NT2/D1 (cell line): Measurements from ENCODE around the gene DENND1B.

ENCODE experiments used
- YY1 ChIP-seq: IDR thresholded peaks from 2 replicates; pipeline ENCODE4 v1.6.1; 2011; ENCODE audit not compliant: insufficient read length, insufficient read depth
- ZNF274 ChIP-seq: IDR thresholded peaks from 2 replicates; pipeline ENCODE4 v1.6.1; 2011; ENCODE audit warnings: mild to moderate bottlenecking, low read depth, low read length

- TF ChIP-seq ZNF274, result no peak
- TF ChIP-seq YY1, result no peak
Observed at GRCh38 chr1:197781968-197782721, 6.9 kb upstream of the DENND1B start.
